ENCODE results near the gene KLHL24.

DNA sequence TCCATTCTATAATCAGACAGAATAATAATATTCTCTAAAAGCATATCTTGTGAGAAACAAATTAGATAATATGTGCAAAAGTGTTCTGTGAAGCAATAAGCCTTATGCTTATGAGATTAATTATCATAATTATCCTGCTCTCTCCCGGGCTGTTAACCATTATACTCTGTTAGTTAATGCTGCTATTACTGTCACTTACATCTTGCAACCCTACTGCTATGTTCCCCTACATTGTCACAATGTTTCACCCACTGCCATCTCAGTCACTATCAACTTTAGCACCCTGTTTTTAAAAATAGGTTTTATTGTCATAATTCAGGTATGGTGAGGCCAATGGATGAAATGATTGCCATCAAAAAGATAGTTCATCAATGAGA, 15.2 kb upstream of the KLHL24 start:
- TF ChIP-seq, protein P1, sequence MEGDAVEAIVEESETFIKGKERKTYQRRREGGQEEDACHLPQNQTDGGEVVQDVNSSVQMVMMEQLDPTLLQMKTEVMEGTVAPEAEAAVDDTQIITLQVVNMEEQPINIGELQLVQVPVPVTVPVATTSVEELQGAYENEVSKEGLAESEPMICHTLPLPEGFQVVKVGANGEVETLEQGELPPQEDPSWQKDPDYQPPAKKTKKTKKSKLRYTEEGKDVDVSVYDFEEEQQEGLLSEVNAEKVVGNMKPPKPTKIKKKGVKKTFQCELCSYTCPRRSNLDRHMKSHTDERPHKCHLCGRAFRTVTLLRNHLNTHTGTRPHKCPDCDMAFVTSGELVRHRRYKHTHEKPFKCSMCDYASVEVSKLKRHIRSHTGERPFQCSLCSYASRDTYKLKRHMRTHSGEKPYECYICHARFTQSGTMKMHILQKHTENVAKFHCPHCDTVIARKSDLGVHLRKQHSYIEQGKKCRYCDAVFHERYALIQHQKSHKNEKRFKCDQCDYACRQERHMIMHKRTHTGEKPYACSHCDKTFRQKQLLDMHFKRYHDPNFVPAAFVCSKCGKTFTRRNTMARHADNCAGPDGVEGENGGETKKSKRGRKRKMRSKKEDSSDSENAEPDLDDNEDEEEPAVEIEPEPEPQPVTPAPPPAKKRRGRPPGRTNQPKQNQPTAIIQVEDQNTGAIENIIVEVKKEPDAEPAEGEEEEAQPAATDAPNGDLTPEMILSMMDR (tag by site-specific recombination; IDR thresholded peaks at IDR 0.05) = no peak
- no peak for TF ChIP-seq KLF10 (tag by site-specific recombination; IDR thresholded peaks at IDR 0.05)
- no peak for TF ChIP-seq ZXDB (tag by site-specific recombination; IDR thresholded peaks at IDR 0.05)

Measured in HEK293 (cell line).